ENCODE results near the gene USP25. TPM values are rescaled to one million over a fixed set of nuclear protein-coding genes. Genes with fewer than 3 reads are reported as not detected.

Gene USP25
- polyA plus RNA-seq, 4 donors: 8.1 to 22.8 (median 8.9) TPM

GRCh38 chr21:15725949-15726348, 3.8 kb upstream of the USP25 start:
- DNase-seq: no peak
- H3K27me3 ChIP-seq (ENCODE audit: control insufficient read depth in 3 of 3, insufficient read depth in 3 of 3, low read length in 3 of 3): no peaks in the 10 kb centered on the region
- peaks cover 0 to 4% of the 10 kb centered on the region in 2 donors for H3K9me3 ChIP-seq (ENCODE audit: control insufficient read depth in 2 of 2, insufficient read depth in 1 of 2, low read depth in 1 of 2, low read length in 1 of 2)
- no peak overlapping the region for H3K27ac ChIP-seq (ENCODE audit: low read depth in 1 of 3, low read length in 2 of 3)
- FAIRE-seq: no peak
- H3K4me3 ChIP-seq (ENCODE audit: low read depth in 1 of 3, low read length in 3 of 3): no peak overlapping the region
- WGBS, 3 donors: 77 to 86% (median 81%) methylated on average over 3 of the region's 3 CpGs
- no peaks in the 10 kb centered on the region for H3K4me1 ChIP-seq (ENCODE audit: control insufficient read depth in 3 of 3, insufficient read depth in 2 of 3, low read depth in 1 of 3, low read length in 2 of 3)
- H3K36me3 ChIP-seq (ENCODE audit: control insufficient read depth in 3 of 3, insufficient read depth in 2 of 3, low read depth in 1 of 3, low read length in 3 of 3): no peaks in the 10 kb centered on the region

GRCh38 chr21:15728046-15728445, 1.7 kb upstream of the USP25 start:
- H3K9me3 ChIP-seq (ENCODE audit: control insufficient read depth in 2 of 2, insufficient read depth in 1 of 2, low read depth in 1 of 2, low read length in 1 of 2): no peaks in the 10 kb centered on the region
- 95 to 97% (median 96%) methylated on average over 3 of the region's 3 CpGs for WGBS, 3 donors
- no peak overlapping the region for H3K4me3 ChIP-seq (ENCODE audit: low read depth in 1 of 3, low read length in 3 of 3)
- no peak for DNase-seq
- no peak overlapping the region for H3K27ac ChIP-seq (ENCODE audit: low read depth in 1 of 3, low read length in 2 of 3)
- H3K36me3 ChIP-seq (ENCODE audit: control insufficient read depth in 3 of 3, insufficient read depth in 2 of 3, low read depth in 1 of 3, low read length in 3 of 3): no peaks in the 10 kb centered on the region
- no peak for FAIRE-seq
- H3K27me3 ChIP-seq (ENCODE audit: control insufficient read depth in 3 of 3, insufficient read depth in 3 of 3, low read length in 3 of 3): no peaks in the 10 kb centered on the region
- H3K4me1 ChIP-seq (ENCODE audit: control insufficient read depth in 3 of 3, insufficient read depth in 2 of 3, low read depth in 1 of 3, low read length in 2 of 3): peaks cover 0 to 5% (median 3%) of the 10 kb centered on the region in 3 donors

GRCh38 chr21:15729346-15729673, 472 bp upstream of the USP25 start:
- Histone ChIP-seq H3K27ac (ENCODE audit: low read depth in 1 of 3, low read length in 2 of 3) (peak overlapping the region; percentile 63 to 83 (median 78)), H3K4me3 (ENCODE audit: low read depth in 1 of 3, low read length in 3 of 3) (peak overlapping the region in 2 of 3 donors; percentile 55 to 91), H3K9me3 (ENCODE audit: control insufficient read depth in 2 of 2, insufficient read depth in 1 of 2, low read depth in 1 of 2, low read length in 1 of 2) (no peaks in the 10 kb centered on the region), H3K36me3 (ENCODE audit: control insufficient read depth in 3 of 3, insufficient read depth in 2 of 3, low read depth in 1 of 3, low read length in 3 of 3) (no peaks in the 10 kb centered on the region), H3K4me1 (ENCODE audit: control insufficient read depth in 3 of 3, insufficient read depth in 2 of 3, low read depth in 1 of 3, low read length in 2 of 3) (peaks cover 0 to 5% (median 3%) of the 10 kb centered on the region in 3 donors), H3K27me3 (ENCODE audit: control insufficient read depth in 3 of 3, insufficient read depth in 3 of 3, low read length in 3 of 3) (no peaks in the 10 kb centered on the region)
- DNase-seq (no peak), FAIRE-seq (no peak)
- WGBS, 3 donors: 4 to 5% (median 4%) methylated on average over 11 of the region's 11 CpGs

- no peaks in the 10 kb centered on the region for H3K9me3 ChIP-seq (ENCODE audit: control insufficient read depth in 2 of 2, insufficient read depth in 1 of 2, low read depth in 1 of 2, low read length in 1 of 2)
- H3K4me3 ChIP-seq (ENCODE audit: low read depth in 1 of 3, low read length in 3 of 3): peak overlapping the region; percentile 88 to 91 (median 90)
- DNase-seq: peak in 1 of 2 donors; percentile 31
- WGBS, 3 donors: 0 to 1% (median 1%) methylated on average over 17 to 30 of the region's 30 CpGs
- peaks cover 3 to 5% (median 5%) of the 10 kb centered on the region in 3 donors for H3K4me1 ChIP-seq (ENCODE audit: control insufficient read depth in 3 of 3, insufficient read depth in 2 of 3, low read depth in 1 of 3, low read length in 2 of 3)
- H3K27me3 ChIP-seq (ENCODE audit: control insufficient read depth in 3 of 3, insufficient read depth in 3 of 3, low read length in 3 of 3): no peaks in the 10 kb centered on the region
- H3K36me3 ChIP-seq (ENCODE audit: control insufficient read depth in 3 of 3, insufficient read depth in 2 of 3, low read depth in 1 of 3, low read length in 3 of 3): no peaks in the 10 kb centered on the region
- peak overlapping the region; percentile 85 to 99 (median 98) for H3K27ac ChIP-seq (ENCODE audit: low read depth in 1 of 3, low read length in 2 of 3)
- peak; percentile 61 for FAIRE-seq
Observed at GRCh38 chr21:15730484-15731242, 881 bp downstream of the USP25 start.

- Histone ChIP-seq H3K36me3 (ENCODE audit: control insufficient read depth in 3 of 3, insufficient read depth in 2 of 3, low read depth in 1 of 3, low read length in 3 of 3) (no peaks in the 10 kb centered on the region), H3K4me3 (ENCODE audit: low read depth in 1 of 3, low read length in 3 of 3) (peak overlapping the region in 2 of 3 donors; percentile 90 to 91), H3K27me3 (ENCODE audit: control insufficient read depth in 3 of 3, insufficient read depth in 3 of 3, low read length in 3 of 3) (no peaks in the 10 kb centered on the region), H3K9me3 (ENCODE audit: control insufficient read depth in 2 of 2, insufficient read depth in 1 of 2, low read depth in 1 of 2, low read length in 1 of 2) (no peaks in the 10 kb centered on the region), H3K4me1 (ENCODE audit: control insufficient read depth in 3 of 3, insufficient read depth in 2 of 3, low read depth in 1 of 3, low read length in 2 of 3) (peaks cover 5 to 6% (median 5%) of the 10 kb centered on the region in 3 donors), H3K27ac (ENCODE audit: low read depth in 1 of 3, low read length in 2 of 3) (peak overlapping the region; percentile 11 to 85 (median 38))
- FAIRE-seq (no peak), DNase-seq (peak; percentile 28 to 51)
- 2 to 12% (median 3%) methylated on average over 4 of the region's 4 CpGs for WGBS, 3 donors
Observed at GRCh38 chr21:15731243-15731613, 1.4 kb downstream of the USP25 start.

- 1 to 13% (median 1%) methylated on average over 6 of the region's 6 CpGs for WGBS, 3 donors
- DNase-seq (peak; percentile 71 to 90), FAIRE-seq (peak; percentile 97)
- Histone ChIP-seq H3K4me3 (ENCODE audit: low read depth in 1 of 3, low read length in 3 of 3) (peak overlapping the region in 2 of 3 donors; percentile 16 to 30), H3K4me1 (ENCODE audit: control insufficient read depth in 3 of 3, insufficient read depth in 2 of 3, low read depth in 1 of 3, low read length in 2 of 3) (peaks cover 5 to 6% (median 5%) of the 10 kb centered on the region in 3 donors), H3K27me3 (ENCODE audit: control insufficient read depth in 3 of 3, insufficient read depth in 3 of 3, low read length in 3 of 3) (no peaks in the 10 kb centered on the region), H3K9me3 (ENCODE audit: control insufficient read depth in 2 of 2, insufficient read depth in 1 of 2, low read depth in 1 of 2, low read length in 1 of 2) (no peaks in the 10 kb centered on the region), H3K36me3 (ENCODE audit: control insufficient read depth in 3 of 3, insufficient read depth in 2 of 3, low read depth in 1 of 3, low read length in 3 of 3) (no peaks in the 10 kb centered on the region), H3K27ac (ENCODE audit: low read depth in 1 of 3, low read length in 2 of 3) (peak overlapping the region in 2 of 3 donors; percentile 14 to 55)
Observed at GRCh38 chr21:15732290-15732995, 2.7 kb downstream of the USP25 start.

- Histone ChIP-seq H3K27me3 (ENCODE audit: control insufficient read depth in 3 of 3, insufficient read depth in 3 of 3, low read length in 3 of 3) (no peaks in the 10 kb centered on the region), H3K9me3 (ENCODE audit: control insufficient read depth in 2 of 2, insufficient read depth in 1 of 2, low read depth in 1 of 2, low read length in 1 of 2) (no peaks in the 10 kb centered on the region), H3K27ac (ENCODE audit: low read depth in 1 of 3, low read length in 2 of 3) (peak overlapping the region in 1 of 3 donors; percentile 55), H3K4me1 (ENCODE audit: control insufficient read depth in 3 of 3, insufficient read depth in 2 of 3, low read depth in 1 of 3, low read length in 2 of 3) (peaks cover 5 to 6% (median 5%) of the 10 kb centered on the region in 3 donors), H3K36me3 (ENCODE audit: control insufficient read depth in 3 of 3, insufficient read depth in 2 of 3, low read depth in 1 of 3, low read length in 3 of 3) (no peaks in the 10 kb centered on the region), H3K4me3 (ENCODE audit: low read depth in 1 of 3, low read length in 3 of 3) (no peak overlapping the region)
- DNase-seq (no peak), FAIRE-seq (no peak)
- WGBS, 3 donors: 3 to 13% (median 5%) methylated on average over 3 of the region's 3 CpGs
Observed at GRCh38 chr21:15732996-15733329, 3.2 kb downstream of the USP25 start.

GRCh38 chr21:15735409-15735808, 5.6 kb downstream of the USP25 start:
- Histone ChIP-seq H3K4me3 (ENCODE audit: low read depth in 1 of 3, low read length in 3 of 3) (no peak overlapping the region), H3K4me1 (ENCODE audit: control insufficient read depth in 3 of 3, insufficient read depth in 2 of 3, low read depth in 1 of 3, low read length in 2 of 3) (peaks cover 7 to 15% (median 9%) of the 10 kb centered on the region in 3 donors), H3K27me3 (ENCODE audit: control insufficient read depth in 3 of 3, insufficient read depth in 3 of 3, low read length in 3 of 3) (no peaks in the 10 kb centered on the region), H3K9me3 (ENCODE audit: control insufficient read depth in 2 of 2, insufficient read depth in 1 of 2, low read depth in 1 of 2, low read length in 1 of 2) (no peaks in the 10 kb centered on the region), H3K36me3 (ENCODE audit: control insufficient read depth in 3 of 3, insufficient read depth in 2 of 3, low read depth in 1 of 3, low read length in 3 of 3) (no peaks in the 10 kb centered on the region), H3K27ac (ENCODE audit: low read depth in 1 of 3, low read length in 2 of 3) (peak overlapping the region in 1 of 3 donors; percentile 20)
- FAIRE-seq (no peak), DNase-seq (peak in 1 of 2 donors; percentile 21)
- WGBS, 3 donors: 26 to 61% (median 44%) methylated on average over 2 of the region's 2 CpGs
